NCI-H748 (cell line): ENCODE measurements around the gene AOPEP.
"Not testable (repeated sequence)": the region's sequence is repeated elsewhere in the genome, so short reads cannot be mapped to it uniquely, and the experiment has no call there.

Experiments used
- DNase-seq: peaks from one replicate; lab custom pipeline; 2025; ENCODE audit not compliant: unreplicated experiment; lab: John Stamatoyannopoulos, UW

AOPEP gene

DNA sequence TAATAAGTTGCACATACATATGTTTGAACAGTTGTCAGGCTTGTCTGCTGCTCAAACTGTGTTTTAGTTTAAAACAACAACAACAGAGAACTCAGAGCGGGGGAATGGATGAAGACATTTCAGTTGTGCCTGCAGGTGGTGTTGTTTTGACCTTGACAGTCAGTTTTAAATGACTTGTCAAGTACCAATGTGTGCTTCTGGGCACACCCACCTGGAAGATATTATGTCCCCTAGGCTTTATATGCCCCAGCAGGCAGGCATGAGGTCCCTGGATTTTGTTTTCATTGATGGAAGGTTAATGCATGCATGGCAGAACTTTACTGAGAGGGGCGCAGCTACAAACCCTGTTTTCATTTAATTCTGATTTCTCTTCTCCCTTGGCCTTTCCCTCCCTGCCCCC is 84.6 kb downstream of the AOPEP start:
- DNase-seq: peak; percentile 81

DNA sequence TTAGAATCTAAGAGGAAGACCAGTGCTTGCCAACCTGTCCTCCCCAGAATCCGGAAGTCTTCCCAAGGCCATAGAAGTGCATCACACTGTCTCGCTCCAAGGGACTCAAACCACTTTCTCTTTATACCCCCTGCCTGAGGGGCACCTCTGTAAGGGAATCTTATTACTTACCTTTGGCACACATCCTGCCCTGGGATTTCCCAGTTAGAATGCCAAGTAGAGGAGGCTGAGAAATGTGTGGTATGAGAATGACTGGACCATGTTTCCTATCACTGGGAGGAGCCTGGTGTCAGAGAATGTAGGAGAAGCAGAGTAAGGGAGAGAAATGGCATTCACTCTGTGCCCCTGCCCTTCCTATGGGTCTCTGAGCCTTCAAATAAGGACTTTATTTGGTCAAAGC is 85.8 kb downstream of the AOPEP start:
- DNase-seq: no peak

DNA sequence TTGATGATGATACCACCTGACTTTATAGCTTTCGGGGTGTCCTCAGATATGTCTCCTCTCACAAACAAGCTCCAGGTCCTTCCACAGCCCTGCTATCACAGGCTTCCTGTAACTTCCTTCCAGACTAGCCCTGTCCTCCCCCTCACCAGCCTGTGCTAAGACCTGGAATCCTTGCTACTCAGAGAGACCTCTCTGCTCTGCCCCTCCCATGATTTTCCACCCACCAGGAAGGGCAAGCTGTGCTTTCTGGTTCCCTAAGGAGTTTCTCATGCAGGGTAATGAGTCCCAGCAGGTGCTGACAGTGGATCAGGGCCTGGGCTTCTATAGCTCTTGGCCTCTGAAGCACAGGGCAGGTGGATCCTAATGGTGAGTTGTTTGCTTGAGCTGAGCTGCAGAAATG is 86.9 kb downstream of the AOPEP start:
- no peak for DNase-seq

DNA sequence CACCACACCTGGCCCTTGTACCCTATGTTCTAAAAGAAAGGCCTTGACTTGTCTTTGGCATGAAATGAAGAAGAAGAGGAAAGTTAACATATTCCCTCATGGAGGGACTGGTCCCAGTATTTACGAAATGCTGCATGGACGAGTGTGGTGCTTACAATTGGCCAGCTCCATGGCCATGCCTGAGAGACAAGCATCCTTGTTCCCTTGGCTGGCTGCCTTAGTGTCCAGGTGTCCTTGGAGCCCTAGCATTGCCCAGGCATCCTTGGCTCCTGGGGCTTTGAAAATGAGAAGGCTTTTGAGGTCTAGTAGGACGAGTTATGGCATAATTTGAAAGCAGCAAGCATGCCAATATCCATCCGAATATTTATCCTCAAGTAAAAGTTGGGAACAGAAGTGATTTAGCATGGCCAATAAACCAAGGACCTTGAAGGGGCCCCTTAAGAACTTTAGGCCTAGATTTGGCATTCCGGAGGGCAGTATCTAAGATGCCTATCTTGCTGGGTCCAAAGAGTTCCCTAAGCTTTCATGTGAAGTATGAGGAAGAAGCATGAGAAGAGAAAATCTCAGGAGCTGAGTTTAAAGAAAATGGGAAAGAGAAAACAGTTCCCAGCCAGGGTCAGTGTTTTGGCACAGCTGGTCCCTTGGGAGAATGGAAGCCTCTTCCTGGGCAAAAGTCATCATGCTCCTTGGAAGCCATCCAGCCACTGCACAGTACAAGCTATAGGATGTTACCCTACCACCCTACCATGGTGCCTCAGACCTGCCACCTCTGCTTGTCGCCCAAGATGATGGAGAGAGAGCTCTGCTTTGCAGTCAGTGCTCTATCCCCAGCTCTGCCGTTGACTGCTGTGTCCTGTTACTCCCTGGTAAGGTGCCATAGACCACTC is 91.0 kb downstream of the AOPEP start:
- no peak for DNase-seq

DNA sequence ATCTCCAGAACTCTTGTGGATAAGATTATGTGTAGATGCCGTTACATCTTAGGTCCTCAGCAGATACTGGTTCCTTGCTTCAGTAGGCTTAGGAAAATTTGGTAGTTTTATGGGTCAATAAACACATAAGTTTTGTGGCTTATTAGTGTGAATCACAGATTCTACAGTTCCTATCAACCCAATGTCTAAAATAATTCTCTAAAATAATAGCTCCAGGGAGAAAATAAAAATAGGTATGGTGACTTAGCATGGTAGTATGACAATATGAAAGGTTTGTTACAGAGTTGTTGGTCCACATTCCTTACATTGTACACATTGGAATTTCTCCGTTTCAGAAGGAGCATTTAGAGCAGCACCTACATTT is 91.7 kb downstream of the AOPEP start:
- DNase-seq: no peak

DNA sequence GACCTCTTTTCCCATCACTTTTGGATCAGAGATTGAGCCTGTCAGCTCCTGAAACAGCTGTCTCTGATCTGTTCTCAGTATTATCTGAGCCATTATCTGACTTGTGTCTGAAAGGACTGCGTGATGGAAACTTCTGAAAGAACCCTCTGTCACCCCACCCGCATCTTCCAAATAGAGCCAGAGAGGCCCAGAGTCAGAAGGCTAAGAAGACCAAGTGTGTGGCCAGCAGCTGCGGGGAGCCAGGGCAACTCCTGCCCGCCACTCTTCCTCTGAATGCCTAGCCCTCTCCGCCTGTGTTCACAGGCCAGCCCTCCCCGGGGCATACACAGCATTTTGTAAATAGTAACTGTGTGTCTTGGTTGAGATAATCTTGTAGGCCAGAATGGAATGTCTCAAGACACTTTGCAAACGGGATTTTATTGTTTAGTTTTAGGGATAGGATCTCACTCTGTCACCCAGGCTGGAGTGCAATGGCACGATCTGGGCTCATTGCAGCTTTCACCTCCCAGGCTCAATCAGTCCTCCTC is 92.7 kb downstream of the AOPEP start:
- DNase-seq: no peak

DNA sequence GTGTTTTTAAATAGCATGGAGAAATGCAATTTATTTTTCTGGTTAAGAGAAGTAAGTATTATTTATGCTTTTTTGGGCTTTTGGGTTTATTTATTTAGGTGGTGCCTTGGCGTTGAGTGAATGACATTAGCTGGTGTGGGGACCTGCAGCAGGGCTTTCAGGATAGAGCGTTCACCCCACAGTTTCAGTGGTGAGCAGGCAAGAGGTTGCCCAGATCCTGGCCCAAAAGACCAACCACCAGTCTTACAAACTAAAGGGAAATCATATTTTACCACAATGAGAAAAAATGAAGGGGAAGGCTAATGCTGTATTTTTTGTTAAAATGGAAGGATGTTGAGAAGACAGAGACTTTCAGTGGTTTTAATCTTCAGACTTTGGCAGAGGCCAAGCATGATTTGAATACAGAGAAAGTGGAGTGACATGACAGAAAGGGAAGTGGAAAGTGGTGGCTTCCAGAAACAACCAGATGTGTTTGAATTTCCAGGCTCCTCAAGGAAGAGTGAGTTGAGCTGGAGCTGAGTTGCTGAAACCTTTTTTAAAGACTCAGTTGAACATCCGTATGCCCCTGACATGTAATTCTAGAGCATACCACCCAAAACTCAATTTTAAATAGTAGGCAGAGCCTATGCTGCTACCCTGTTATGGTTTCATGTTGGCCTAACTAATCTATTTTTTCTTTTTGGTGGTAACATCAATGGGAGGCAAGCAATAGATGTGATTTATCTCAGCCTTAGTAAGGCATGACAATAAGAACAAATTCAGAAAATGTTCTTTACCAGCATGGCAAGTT is 94.8 kb downstream of the AOPEP start:
- DNase-seq: no peak

DNA sequence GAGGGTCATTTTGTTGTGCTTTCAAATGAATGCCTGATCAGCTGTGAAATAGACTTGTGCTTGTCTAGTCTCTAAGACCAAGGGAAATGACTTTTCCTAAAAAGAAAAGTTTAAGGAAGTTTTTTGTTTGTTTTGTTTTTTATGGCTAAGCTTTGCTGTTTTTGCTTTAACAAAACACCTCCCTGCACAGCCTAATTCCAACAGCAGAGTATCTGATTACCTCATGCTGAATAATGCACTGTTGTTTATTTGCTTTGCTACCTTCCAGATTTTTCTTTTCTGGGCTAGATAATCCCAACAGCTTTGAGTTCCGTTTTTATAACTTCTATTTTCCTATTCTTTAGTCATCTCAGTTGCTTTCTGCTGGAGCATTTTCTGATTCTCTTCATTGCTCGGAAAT is 95.8 kb downstream of the AOPEP start:
- no peak for DNase-seq

DNA sequence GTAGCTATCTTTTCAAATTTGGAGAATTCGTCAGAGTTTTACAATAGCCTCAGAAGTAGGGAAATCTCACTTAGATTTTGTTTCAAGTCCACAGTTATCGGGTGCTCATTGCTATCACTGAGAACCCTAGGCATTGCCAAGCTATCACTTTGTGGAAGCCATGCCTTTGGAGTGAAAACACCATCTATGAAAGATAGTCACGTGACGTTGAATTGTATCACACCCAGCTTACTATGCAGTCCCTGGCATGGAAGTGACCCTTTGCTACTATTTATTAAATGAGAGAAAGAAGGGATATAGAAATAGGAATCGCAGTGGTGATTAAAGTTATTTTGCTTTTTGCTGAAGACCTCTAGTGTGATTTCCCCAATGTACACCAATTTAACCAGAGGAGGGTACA is 97.2 kb downstream of the AOPEP start:
- DNase-seq: no peak

DNA sequence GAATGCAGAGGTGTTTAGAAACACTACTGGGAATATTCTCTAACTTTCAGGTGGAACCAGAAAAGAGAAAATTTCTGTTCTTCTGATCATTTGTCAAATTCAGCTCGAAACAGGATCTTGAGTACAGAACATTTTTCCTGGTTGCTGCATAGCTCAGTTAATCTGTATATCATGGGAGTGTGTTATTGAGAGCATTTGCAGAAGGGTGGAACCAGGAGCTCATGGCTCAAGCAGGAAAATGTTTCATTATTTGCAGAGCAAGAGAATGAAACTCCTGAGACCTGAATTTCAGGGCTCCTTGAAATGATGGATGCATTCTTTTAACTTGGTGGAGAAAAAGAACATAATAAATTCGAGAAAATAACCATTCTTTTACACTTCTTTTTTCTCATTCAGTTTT is 97.9 kb downstream of the AOPEP start:
- no peak for DNase-seq

DNA sequence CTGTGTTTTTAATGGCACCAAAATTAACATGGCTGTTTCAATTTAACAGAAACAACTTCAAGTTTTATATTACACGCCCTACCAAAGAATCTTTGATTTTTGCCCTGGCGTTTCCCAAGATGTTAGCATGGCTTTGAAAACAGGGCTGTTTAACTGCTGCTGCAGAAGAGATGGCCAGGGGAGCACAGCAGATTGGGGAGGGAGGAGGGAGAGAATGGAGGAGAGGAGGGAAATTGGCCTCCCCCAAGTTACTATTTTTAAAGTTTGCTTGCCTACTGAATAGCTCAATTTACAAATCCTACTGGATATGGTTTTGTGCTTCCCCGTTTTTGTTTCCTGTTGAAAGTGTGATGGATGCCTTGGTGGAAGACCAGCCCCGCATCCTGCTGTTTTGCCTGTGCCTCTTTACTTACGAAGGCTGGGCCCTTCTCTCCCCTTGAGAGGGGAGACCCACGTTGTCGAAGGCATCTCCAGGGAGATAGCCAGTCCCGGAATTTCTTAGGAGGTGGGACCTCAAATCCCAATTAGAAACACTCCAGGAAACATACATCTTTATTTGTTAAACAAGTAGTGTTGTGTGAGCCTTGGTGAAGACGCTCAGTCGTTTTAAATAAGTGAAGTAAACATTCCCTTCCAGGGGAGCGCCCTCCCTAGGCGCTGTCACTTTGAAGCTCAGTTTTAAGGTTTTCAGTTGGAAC is 98.6 kb downstream of the AOPEP start:
- no peak for DNase-seq

DNA sequence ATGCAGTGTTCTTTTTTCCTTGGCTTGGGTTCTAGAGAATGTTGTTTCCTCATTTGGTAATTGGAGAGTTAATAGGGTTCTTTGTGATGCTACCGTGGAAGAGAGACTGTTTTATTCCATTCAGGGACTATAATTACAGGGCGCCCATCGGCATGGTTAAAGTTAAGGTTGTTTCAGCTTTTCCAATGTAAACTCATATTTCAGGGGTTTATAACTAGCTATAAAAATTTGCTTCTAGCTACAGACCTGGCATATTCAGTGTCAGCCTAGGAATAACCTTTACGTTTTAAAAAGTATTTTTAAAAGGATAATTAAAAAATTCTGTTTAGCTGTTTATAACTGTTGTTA is 99.1 kb downstream of the AOPEP start:
- peak; percentile 51 for DNase-seq

DNA sequence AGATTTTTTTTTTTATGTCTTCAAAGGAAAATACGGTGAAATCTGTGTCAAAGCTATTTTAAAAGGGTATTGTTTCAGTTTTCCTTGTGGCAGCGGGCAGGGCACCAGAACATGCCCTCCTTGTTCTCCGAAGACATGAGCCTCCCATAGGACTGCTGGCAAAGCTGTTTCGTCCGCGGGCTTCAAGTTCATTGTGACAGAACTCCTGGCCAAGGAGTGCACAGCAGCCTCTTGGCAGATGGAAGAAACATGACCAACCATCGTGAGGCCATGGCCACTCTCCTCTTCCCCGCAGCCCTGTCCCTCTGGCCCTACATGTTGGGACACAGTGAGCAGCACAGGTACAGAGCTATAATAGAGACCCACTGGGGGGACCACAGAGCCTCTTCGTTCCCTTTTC is 99.5 kb downstream of the AOPEP start:
- DNase-seq: no peak

DNA sequence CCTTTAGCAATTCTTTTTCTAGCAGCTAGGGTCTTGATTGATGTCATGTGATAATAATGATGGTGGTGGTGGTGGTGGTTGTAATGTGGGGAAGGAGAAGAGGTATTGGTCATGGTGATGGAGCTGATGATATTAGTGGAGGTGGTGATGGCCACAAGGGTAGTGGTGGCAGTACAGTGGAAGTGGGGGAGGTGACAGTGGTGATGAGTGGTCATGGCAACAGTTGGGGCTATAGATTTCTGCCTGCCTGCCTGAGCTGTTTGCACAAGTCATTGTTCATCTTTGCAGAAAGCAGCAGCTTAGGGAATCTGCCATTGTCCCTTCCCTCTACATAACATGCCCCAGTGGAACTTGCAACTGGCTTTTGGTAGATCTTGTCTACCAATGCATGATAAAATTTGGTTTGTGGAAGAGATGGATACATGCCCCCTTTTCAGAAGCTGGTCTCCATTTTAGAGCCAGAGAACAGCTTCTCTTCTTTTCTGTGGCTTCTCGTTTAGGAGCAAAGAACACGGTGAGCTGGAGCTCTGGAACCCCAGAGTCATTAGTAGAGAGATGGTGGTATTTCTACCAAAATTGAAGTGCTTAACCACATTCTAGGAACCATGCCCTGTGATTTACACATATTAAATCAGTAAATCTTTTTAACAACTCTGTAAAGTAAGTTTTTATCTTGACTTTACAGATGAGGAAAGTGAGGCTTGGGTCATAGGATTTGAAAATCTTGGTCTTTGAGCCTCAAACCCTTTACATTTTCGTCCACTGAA is 100.3 kb downstream of the AOPEP start:
- DNase-seq: peak; percentile 70

DNA sequence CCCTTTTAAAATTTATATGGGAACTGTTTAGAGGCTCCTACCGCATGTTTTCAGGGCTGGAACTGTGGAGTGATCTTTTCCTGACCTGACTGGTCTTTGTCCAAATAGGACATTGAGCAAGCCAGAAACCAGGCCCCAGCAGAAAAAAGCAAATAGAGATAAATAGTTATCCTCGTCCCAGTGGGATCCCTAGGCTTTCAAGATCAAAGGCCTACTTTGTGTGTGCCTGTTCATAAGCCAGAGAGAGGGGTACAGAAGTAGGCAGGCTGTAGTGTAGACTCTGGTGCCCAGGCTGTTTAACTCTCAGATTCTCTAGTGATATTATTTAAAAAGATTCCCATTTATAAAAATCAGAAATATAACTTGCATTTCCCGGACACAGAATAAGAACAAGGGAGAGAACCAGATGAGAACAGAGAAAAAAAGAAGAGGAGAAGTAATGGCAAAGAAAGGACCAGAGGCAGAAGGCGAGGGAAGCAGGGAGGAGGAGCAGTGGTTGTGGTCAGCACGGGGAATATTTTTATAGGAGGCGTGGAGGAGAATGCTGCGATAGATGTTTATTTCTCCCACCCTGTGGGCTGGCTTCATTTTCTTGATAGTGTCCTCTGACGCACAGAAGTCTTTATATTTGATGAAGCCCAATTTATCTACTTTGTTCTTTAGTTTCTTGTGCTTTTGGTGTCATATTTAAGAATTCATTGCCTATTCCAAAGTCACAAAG is 101.2 kb downstream of the AOPEP start:
- no peak for DNase-seq

DNA sequence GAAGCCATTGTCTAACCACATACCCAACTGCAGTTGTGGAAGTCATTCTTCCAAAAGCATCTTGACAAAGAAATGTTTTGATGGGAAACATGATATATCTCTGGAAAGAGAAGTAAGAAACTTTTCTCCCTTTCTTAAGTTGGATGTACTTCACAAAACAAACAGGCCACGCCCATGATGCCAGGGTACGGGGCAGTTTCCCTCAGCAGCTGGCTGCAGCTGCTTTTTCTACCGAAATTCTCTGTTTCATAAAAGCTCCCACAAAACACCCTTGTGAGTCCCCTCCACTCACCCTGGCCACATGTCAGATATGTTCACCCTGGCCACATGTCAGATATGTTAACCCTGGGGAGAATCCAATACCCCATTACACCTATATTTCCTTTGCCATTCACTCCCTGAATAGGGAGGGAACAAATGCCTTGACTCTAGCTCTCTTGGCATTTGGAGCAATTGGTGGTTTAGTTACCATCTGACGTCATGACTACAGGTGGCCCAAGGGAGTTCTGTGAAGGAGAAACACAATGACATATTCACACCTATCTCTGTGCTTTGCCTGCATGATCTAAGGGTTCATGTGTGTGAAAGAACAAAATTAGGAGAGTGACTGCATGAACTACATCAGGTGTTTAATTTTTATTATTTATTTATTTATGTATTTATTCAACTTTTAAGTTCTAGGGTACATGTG is 103.0 kb downstream of the AOPEP start:
- DNase-seq: no peak

DNA sequence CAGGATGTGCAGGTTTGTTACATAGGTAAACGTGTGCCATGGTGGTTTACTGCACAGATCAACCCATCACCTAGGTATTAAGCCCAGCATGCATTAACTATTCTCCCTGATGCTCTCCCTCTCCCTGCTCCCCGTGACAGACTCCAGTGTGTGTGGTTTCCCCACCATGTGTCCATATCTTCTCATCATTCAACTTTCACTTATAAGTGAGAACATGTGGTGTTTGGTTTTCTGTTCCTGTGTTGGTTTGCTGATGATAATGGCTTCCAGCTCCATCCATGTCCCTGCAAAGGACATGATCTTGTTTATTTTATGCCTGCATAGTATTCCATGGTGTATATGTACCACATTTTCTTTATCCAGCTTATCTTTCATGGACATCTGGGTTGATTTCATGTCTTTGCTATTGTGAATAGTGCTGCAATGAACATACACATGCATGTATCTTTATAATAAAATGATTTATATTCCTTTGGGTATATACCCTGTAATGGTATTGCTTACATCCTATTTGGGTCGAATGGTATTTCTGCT is 103.6 kb downstream of the AOPEP start:
- DNase-seq: not testable (repeated sequence)

DNA sequence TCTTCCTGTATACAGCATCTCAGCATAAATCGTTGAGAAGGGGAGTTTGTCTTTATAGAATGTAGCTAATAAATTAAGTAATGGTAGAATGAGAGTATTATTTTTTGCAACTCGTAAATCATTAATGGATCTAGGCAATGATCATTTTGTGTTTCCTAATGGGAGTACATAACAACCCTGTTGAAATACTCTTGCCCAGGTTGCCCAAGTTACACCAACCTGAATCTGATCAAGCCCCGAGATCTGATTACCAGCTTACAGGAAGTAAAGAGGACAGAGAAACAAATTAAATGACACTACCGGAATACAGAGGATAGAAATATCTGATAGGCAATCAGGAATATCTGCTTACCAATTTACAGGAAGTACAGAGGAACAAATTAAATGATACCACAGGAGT is 107.3 kb downstream of the AOPEP start:
- no peak for DNase-seq

DNA sequence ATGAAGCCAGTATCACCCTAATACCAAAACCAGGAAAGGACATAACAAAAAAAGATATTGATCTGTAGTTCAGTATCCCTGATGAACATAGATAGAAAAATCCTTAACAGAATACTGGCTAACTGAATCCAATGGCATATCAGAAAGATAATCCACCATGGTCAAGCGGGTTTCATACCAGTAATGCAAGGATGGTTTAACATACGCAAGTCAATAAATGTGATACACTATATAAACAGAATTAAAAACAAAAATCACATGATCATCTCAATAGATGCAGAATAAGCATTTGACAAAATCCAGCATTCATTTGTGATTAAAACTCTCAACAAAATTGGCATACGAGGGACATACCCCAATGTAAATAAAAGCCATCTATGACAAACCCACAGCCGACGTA is 110.9 kb downstream of the AOPEP start:
- DNase-seq: no peak
